ENCODE results near the gene LRIF1. TPM values are rescaled to one million over a fixed set of nuclear protein-coding genes. Genes with fewer than 3 reads are reported as not detected.

LRIF1 gene
- total and polyA plus RNA-seq, 2 of the 8 experiments (the other 6 are each of a cell fraction or from before 2014, with no cell fraction given): 5.2 to 19.3 TPM

DNA sequence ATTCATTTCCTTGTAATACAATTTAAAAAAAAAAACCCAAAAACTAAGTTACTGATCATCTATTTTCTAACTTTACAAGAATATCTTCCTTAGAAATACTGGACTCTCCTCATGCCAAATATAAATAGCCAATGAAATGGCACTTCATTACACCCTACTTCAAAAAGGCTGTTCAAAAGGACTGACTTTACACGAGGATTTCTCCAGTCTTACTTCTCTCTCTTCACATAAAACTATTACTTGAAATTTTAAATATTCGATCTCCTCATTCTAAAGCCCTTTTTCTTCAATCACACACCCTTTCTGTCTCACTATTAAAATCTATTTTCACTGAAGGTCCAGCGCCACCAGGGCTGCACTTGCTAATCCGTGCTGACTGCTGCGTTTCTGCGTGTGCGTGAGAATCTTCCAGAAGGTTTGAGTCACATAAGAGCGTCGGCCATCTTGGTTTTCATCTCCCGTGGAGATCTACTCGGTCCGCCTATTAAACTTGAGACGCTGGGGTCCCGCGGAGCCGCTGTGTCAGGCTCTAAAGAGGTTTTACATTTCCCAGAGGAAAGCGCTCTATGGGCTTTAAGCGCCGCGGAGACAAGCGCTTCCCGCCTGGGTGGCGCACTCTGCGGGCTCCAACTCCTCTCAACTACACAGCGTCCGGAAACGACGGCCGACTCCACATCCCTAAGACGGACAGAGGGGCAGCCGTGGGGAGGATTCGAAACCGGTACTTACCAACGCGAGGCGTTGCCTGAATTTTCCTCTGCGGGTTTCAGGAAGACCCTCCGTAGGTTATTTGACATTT, 631 bp downstream of the LRIF1 start (continued):
- 0 out of 2 replicates have a peak, but pooled peaks have one; percentile 24 for TF ChIP-seq TAF1 (IDR thresholded peaks at IDR 0.05; ENCODE audit: low read depth, low read length)
